ENCODE results near the gene MAPK6. TPM values are rescaled to one million over a fixed set of nuclear protein-coding genes. Genes with fewer than 3 reads are reported as not detected.

The MAPK6 gene
- total and polyA plus RNA-seq, 8 donors: 24.6 to 35.8 (median 26.4) TPM

DNA sequence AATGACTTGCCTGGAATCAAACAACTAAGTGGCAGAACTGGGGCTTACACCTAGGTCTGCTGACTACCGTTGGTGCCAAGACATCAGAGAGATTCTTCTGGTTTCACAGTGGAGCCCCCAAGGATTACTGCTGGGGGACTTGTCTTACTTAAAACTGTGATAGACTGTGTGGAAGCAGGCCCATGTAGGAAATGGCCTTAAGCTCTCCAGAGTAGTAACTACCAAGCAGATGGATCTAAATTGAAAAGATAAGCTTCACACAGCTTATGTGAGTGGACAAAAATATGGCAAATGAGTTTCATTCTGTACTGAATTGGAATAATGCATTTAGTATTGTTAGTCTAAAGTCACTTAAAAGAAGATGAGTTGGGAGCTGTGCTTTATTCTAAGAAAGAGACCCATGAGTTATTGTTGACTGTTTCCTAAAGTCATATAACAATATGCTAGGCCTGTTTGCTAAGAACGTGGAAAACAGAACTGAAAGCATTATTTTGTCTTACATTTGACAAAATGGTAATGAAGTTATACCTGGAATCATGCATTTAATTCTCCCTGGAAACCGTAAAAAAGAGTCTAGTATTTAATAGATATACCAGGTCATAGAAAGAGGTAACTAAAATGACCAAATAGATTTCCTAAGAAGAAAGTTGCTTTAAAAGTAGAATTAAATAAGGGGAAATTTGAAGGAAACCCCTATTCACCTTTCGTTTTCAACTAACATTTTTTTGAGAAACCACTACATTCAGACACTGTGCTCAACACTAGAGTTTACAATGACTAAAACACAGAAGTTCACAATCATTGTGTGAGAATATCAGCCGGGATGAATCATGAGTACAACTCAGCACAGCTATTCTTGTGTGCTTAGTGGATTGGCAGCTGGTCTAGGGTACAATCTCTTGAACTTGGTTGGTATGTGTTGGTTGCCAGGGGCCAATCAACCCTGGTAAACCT lies 13.0 kb upstream of the MAPK6 start:
- H3K27ac ChIP-seq: peak overlapping the region in 1 of 2 donors; percentile 9
- no peaks in the 10 kb centered on the region for H3K9me3 ChIP-seq

DNA sequence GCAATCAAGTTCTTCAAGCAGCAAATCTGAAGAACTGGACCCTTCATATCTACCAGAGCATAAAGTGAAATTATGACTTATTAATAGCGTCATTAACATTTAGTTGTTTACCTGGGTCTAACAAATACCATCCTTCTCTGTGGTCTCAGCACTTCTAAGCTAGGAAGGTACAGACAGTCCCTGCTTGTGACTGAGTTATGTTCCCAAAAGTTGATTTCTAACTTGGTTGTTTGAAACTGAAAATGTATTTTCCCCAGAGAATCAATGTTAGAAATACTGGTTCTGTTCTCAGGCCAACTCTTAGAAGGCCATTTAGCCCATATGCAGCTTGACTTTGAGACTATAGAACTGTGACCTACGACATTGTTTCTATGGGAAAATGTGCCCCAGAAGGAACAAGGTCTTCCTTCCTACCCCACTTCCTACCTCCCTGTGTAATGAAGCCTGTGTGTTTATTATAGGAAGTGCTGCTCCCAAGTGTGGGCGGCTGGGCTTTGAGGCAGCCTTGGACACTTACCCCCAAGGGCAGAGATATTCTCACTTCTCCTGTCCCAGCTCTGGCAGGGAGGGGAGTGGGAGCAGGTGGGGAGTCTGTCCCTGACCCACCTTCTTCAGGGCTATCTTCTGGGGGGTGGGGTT lies 12.2 kb upstream of the MAPK6 start:
- no peak for DNase-seq
- Histone ChIP-seq H3K27me3 (no peaks in the 10 kb centered on the region), H3K4me3 (no peak overlapping the region), H3K27ac (peak overlapping the region in 1 of 2 donors; percentile 9), H3K36me3 (no peaks in the 10 kb centered on the region), H3K4me1 (peaks cover 0 to 23% of the 10 kb centered on the region in 2 donors), H3K9me3 (no peaks in the 10 kb centered on the region)
- ATAC-seq: peak; percentile 37
- intact Hi-C loops (cut with DNase I): no loop called here
- TF ChIP-seq, protein P1, sequence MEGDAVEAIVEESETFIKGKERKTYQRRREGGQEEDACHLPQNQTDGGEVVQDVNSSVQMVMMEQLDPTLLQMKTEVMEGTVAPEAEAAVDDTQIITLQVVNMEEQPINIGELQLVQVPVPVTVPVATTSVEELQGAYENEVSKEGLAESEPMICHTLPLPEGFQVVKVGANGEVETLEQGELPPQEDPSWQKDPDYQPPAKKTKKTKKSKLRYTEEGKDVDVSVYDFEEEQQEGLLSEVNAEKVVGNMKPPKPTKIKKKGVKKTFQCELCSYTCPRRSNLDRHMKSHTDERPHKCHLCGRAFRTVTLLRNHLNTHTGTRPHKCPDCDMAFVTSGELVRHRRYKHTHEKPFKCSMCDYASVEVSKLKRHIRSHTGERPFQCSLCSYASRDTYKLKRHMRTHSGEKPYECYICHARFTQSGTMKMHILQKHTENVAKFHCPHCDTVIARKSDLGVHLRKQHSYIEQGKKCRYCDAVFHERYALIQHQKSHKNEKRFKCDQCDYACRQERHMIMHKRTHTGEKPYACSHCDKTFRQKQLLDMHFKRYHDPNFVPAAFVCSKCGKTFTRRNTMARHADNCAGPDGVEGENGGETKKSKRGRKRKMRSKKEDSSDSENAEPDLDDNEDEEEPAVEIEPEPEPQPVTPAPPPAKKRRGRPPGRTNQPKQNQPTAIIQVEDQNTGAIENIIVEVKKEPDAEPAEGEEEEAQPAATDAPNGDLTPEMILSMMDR (IDR thresholded peaks at IDR 0.05): no peak

More for the DNA sequence above, 13.0 kb upstream of the MAPK6 start:
- Histone ChIP-seq H3K4me1 (peaks cover 0 to 15% of the 10 kb centered on the region in 2 donors), H3K27me3 (no peaks in the 10 kb centered on the region), H3K36me3 (no peaks in the 10 kb centered on the region), H3K4me3 (no peak overlapping the region)
- intact Hi-C loops (cut with DNase I): no loop called here
- TF ChIP-seq, protein P1 (IDR thresholded peaks at IDR 0.05): no peak
- ATAC-seq (peak; percentile 18), DNase-seq (no peak)

DNA sequence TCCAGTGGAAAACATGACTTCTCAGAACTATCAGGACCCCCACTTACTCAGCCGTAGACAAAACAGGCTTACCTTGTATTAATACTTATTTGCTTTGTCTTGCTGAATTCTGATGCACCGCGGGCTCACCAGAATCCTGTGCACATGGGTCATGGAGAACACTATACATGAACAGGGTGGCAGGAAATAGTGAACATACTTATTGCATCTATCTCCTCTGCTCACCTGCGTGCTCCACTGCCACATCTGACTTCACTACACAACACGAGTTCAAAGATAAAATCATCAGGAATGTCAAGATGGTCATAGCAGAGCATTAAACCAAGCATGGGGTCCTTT lies 10.7 kb upstream of the MAPK6 start:
- no peak for ATAC-seq
- no peak for DNase-seq
- H3K4me3 ChIP-seq: no peak overlapping the region
- H3K4me1 ChIP-seq: peaks cover 0 to 38% of the 10 kb centered on the region in 2 donors
- H3K9me3 ChIP-seq: no peaks in the 10 kb centered on the region
- intact Hi-C loops (cut with DNase I): no loop called here
- H3K36me3 ChIP-seq: no peaks in the 10 kb centered on the region
- no peak overlapping the region for H3K27ac ChIP-seq
- TF ChIP-seq, protein P1 (IDR thresholded peaks at IDR 0.05): no peak
- H3K27me3 ChIP-seq: no peaks in the 10 kb centered on the region

DNA sequence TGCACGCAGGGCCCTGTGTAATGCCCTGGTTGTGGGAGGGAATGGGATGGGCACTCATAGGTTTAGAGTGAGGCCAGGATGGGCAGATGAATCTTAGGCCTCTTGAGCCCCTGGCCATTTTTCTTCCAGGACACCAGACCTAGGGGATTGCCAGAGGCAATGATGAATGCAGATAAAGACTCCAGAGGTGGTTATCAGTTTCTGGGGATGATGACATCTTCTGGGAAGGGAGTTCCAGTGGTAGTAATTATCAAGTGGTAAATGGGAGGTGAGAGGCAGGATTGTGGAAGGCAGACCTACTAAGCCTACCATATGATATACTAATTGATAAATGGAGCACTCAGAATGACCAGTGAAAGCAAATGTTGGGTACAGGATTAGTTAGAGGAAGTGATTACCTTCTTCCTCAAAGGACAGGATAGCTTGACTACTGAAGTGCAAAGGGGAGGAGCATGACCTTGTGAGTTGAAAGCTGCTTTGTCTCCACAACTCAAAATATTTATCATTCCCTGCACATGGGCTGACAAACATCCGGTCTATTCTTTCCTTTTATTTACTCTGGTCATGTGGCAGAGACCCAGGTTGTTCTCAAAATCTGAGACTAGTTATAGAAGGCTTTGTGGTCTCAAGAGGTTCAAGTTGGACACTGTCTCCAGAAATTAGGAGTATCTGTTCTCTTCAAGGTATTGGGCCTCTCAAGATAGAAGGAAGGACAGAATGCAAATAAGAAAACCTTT lies 10.2 kb upstream of the MAPK6 start:
- peaks cover 0 to 44% of the 10 kb centered on the region in 2 donors for H3K4me1 ChIP-seq
- TF ChIP-seq, protein P1 (IDR thresholded peaks at IDR 0.05): no peak
- intact Hi-C loops (cut with DNase I): no loop called here
- DNase-seq (no peak), ATAC-seq (no peak)
- no peaks in the 10 kb centered on the region for H3K36me3 ChIP-seq
- H3K27ac ChIP-seq: peak overlapping the region in 1 of 2 donors; percentile 2
- H3K27me3 ChIP-seq: no peaks in the 10 kb centered on the region
- H3K9me3 ChIP-seq: no peaks in the 10 kb centered on the region
- no peak overlapping the region for H3K4me3 ChIP-seq

All from left lung (tissue), 10 donors.